HUES64 (cell line): ENCODE measurements around the gene LUC7L3.

Experiments
- H3K27ac ChIP-seq: 2 replicates; pipeline ENCODE4 v1.7.0; 2013; ENCODE audit warnings: low read depth, low read length, inconsistent platforms
- H3K27me3 ChIP-seq: 2 replicates; pipeline ENCODE4 v1.6.1; 2013; ENCODE audit warnings: mild to moderate bottlenecking, low read length; ENCODE audit not compliant: insufficient read depth
- H3K36me3 ChIP-seq: 2 replicates; pipeline ENCODE4 v1.6.1; 2013; ENCODE audit warnings: mild to moderate bottlenecking, low read length; ENCODE audit not compliant: insufficient read depth
- H3K4me1 ChIP-seq: 2 replicates; pipeline ENCODE4 v1.6.1; 2013; ENCODE audit warnings: mild to moderate bottlenecking, low read length, moderate library complexity; ENCODE audit not compliant: insufficient read depth
- H3K4me3 ChIP-seq: 2 replicates; pipeline ENCODE4 v1.5.1; 2013; ENCODE audit warnings: mild to moderate bottlenecking, low read length, moderate library complexity
- H3K9ac ChIP-seq: 2 replicates; pipeline ENCODE4 v1.6.1; 2013; ENCODE audit warnings: mild to moderate bottlenecking, low read depth, low read length
- H3K9me3 ChIP-seq: 2 replicates; pipeline ENCODE4 v1.6.1; 2013; ENCODE audit warnings: low read depth, low read length; ENCODE audit not compliant: insufficient read depth
- WGBS: fragments of 150-250, 120-280 bp; methylation state at CpG from one replicate; pipeline ENCODE4 v1.1.7; 2013; ENCODE audit warnings: missing lambda C conversion rate; 5-methylcytosine and 5-hydroxymethylcytosine counted together

Gene LUC7L3

GRCh38 chr17:50765454-50766221, 46.2 kb downstream of the LUC7L3 start:
- H3K4me3 ChIP-seq, result no peak overlapping the region
- WGBS, result 87% methylated on average over 9 of the region's 9 CpGs
- no peak overlapping the region for H3K9ac ChIP-seq
- no peaks in the 10 kb centered on the region for H3K36me3 ChIP-seq
- H3K4me1 ChIP-seq, result peaks cover 15% of the 10 kb centered on the region; the same call in 1 of the 2 replicates
- no peaks in the 10 kb centered on the region for H3K27me3 ChIP-seq
- H3K9me3 ChIP-seq, result no peaks in the 10 kb centered on the region
- H3K27ac ChIP-seq, result no peak overlapping the region

- H3K9me3 ChIP-seq, result no peaks in the 10 kb centered on the region
- 87% methylated on average over 10 of the region's 10 CpGs for WGBS
- H3K9ac ChIP-seq, result no peak overlapping the region
These were observed 47.0 kb downstream of the LUC7L3 start for GRCh38 chr17:50766222-50767023.

GRCh38 chr17:50767030-50767429, 47.6 kb downstream of the LUC7L3 start:
- Histone ChIP-seq H3K9ac (no peak overlapping the region), H3K4me1 (peaks cover 15% of the 10 kb centered on the region; the same call in 1 of the 2 replicates)
- WGBS, result 86% methylated on average over 7 of the region's 7 CpGs

More at GRCh38 chr17:50766222-50767023, 47.0 kb downstream of the LUC7L3 start:
- Histone ChIP-seq H3K4me1 (peaks cover 15% of the 10 kb centered on the region; the same call in 1 of the 2 replicates), H3K27me3 (no peaks in the 10 kb centered on the region), H3K27ac (no peak overlapping the region), H3K36me3 (no peaks in the 10 kb centered on the region), H3K4me3 (no peak overlapping the region)

GRCh38 chr17:50767446-50767845, 48.0 kb downstream of the LUC7L3 start, which contains the start of gene ANKRD40CL:
Gene ANKRD40CL, minus strand, starts transcription at chr17:50767518. Its CDS starts 605 bp downstream, at chr17:50766913.
- H3K4me1 ChIP-seq, result peaks cover 15% of the 10 kb centered on the region; the same call in 1 of the 2 replicates
- no peaks in the 10 kb centered on the region for H3K9me3 ChIP-seq
- H3K27me3 ChIP-seq, result no peaks in the 10 kb centered on the region
- H3K27ac ChIP-seq, result no peak within 1 kb of the TSS
- H3K9ac ChIP-seq, result no peak within 1 kb of the TSS
- H3K36me3 ChIP-seq, result no peaks in the 10 kb centered on the region
- WGBS, result 94% methylated on average over 9 of the region's 9 CpGs
- H3K4me3 ChIP-seq, result no peak within 1 kb of the TSS

More at GRCh38 chr17:50767030-50767429, 47.6 kb downstream of the LUC7L3 start:
- Histone ChIP-seq H3K27ac (no peak overlapping the region), H3K27me3 (no peaks in the 10 kb centered on the region), H3K36me3 (no peaks in the 10 kb centered on the region), H3K9me3 (no peaks in the 10 kb centered on the region), H3K4me3 (no peak overlapping the region)

GRCh38 chr17:50768346-50768761, 49.0 kb downstream of the LUC7L3 start:
- Histone ChIP-seq H3K4me1 (peaks cover 14% of the 10 kb centered on the region; the same call in 1 of the 2 replicates), H3K36me3 (no peaks in the 10 kb centered on the region), H3K4me3 (no peak overlapping the region), H3K27ac (no peak overlapping the region), H3K9me3 (no peaks in the 10 kb centered on the region), H3K9ac (no peak overlapping the region), H3K27me3 (no peaks in the 10 kb centered on the region)
- WGBS, result 82% methylated on average over 7 of the region's 7 CpGs

- no peaks in the 10 kb centered on the region for H3K36me3 ChIP-seq
- 95% methylated on average over 7 of the region's 8 CpGs for WGBS
- no peak overlapping the region for H3K4me3 ChIP-seq
- no peak overlapping the region for H3K27ac ChIP-seq
- no peak overlapping the region for H3K9ac ChIP-seq
- no peaks in the 10 kb centered on the region for H3K27me3 ChIP-seq
- H3K9me3 ChIP-seq, result no peaks in the 10 kb centered on the region
- no peaks in the 10 kb centered on the region for H3K4me1 ChIP-seq
These were observed 50.5 kb downstream of the LUC7L3 start for GRCh38 chr17:50769884-50770283.

- H3K4me1 ChIP-seq, result no peaks in the 10 kb centered on the region
- H3K27ac ChIP-seq, result no peak overlapping the region
- H3K36me3 ChIP-seq, result no peaks in the 10 kb centered on the region
- no peak overlapping the region for H3K4me3 ChIP-seq
- H3K9me3 ChIP-seq, result no peaks in the 10 kb centered on the region
- H3K9ac ChIP-seq, result no peak overlapping the region
- WGBS, result 93% methylated on average over 2 of the region's 2 CpGs
- no peaks in the 10 kb centered on the region for H3K27me3 ChIP-seq
These were observed 50.9 kb downstream of the LUC7L3 start for GRCh38 chr17:50770346-50770745.

GRCh38 chr17:50771991-50772785, 52.8 kb downstream of the LUC7L3 start:
- no peaks in the 10 kb centered on the region for H3K36me3 ChIP-seq
- H3K4me1 ChIP-seq, result no peaks in the 10 kb centered on the region
- H3K27ac ChIP-seq, result no peak overlapping the region
- no peaks in the 10 kb centered on the region for H3K9me3 ChIP-seq
- 80% methylated on average over 15 of the region's 15 CpGs for WGBS
- no peak overlapping the region for H3K4me3 ChIP-seq
- no peak overlapping the region for H3K9ac ChIP-seq
- no peaks in the 10 kb centered on the region for H3K27me3 ChIP-seq

- Histone ChIP-seq H3K4me3 (no peak overlapping the region), H3K9ac (no peak overlapping the region)
- 90% methylated on average over 7 of the region's 7 CpGs for WGBS
These were observed 54.9 kb downstream of the LUC7L3 start for GRCh38 chr17:50774225-50774803.

GRCh38 chr17:50775926-50776325, 56.5 kb downstream of the LUC7L3 start:
- Histone ChIP-seq H3K27ac (no peak overlapping the region), H3K9ac (no peak overlapping the region), H3K27me3 (no peaks in the 10 kb centered on the region), H3K9me3 (no peaks in the 10 kb centered on the region), H3K4me3 (no peak overlapping the region), H3K36me3 (no peaks in the 10 kb centered on the region), H3K4me1 (no peaks in the 10 kb centered on the region)
- 94% methylated on average over 3 of the region's 3 CpGs for WGBS

More at GRCh38 chr17:50774225-50774803, 54.9 kb downstream of the LUC7L3 start:
- H3K9me3 ChIP-seq, result no peaks in the 10 kb centered on the region
- no peaks in the 10 kb centered on the region for H3K27me3 ChIP-seq
- no peaks in the 10 kb centered on the region for H3K4me1 ChIP-seq
- H3K27ac ChIP-seq, result no peak overlapping the region
- H3K36me3 ChIP-seq, result no peaks in the 10 kb centered on the region
